ENCODE data around the gene SCD. TPM values are rescaled to one million over a fixed set of nuclear protein-coding genes. Genes with fewer than 3 reads are reported as not detected.

SCD gene
- polyA plus RNA-seq, 1 donor, result 15.7 TPM

DNA sequence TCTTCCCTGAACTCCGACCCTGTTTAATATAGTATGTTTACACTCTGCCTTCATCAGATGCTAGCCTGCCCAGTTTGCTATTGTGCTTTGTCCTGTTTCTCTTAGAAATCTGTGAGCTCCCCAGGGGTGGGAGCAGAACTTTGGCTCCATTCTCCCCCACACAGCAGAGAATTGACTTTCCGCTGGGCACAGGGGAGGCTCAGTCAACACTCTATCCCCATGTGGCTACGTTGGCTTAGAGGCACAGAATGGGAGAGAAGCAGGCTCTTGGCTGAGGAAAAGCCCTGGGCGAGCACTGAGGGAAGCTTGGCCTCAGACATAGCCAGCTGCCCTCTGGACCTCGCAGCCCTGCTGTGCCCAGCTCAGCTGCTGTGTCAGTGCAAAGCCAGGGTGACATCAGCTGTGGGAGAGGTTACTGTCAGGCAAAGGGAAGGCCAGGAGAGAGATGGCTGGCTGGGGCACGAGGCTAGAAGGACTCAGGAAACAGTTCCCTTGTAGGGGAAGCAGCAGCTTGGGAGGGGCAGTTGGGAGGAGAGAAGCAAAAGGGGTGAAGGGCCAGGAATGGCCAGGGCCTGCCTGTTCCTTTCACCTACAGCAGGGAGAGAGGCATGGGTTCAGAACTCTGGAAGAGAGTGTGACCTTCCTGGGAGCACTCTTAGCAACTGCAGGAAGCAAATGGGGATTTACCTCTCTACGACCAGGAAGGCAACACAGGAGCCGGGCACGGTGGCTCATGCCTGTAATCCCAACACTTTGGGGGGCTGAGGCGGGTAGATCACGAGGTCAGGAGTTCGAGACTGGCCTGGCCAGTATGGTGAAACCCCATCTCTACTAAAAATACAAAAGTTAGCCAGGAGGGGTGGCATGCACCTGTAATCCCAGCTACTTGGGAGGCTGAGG, 5.8 kb upstream of the SCD start:
- DNase-seq (ENCODE audit: low read depth), result no peak

- no peak for DNase-seq (ENCODE audit: low read depth)
Observed at GRCh38 chr10:100341953-100342626, 4.9 kb upstream of the SCD start.

DNA sequence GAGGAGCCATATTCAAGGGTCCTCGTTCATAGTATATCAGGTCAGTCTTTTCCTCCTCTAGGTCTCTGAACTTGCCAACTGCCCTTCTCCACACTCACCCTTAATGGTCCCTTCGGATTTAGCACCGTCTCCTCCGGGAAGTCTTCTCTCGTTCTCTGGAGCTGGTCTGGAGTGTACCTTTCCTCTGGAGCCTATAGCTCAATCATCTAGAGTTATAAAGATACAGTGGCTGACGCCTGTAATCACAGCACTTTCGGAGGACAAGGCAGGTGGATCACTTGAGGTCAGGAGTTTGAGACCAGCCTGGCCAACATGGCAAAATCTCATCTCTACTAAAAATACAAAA, 4.4 kb upstream of the SCD start:
- no peak for DNase-seq (ENCODE audit: low read depth)

DNA sequence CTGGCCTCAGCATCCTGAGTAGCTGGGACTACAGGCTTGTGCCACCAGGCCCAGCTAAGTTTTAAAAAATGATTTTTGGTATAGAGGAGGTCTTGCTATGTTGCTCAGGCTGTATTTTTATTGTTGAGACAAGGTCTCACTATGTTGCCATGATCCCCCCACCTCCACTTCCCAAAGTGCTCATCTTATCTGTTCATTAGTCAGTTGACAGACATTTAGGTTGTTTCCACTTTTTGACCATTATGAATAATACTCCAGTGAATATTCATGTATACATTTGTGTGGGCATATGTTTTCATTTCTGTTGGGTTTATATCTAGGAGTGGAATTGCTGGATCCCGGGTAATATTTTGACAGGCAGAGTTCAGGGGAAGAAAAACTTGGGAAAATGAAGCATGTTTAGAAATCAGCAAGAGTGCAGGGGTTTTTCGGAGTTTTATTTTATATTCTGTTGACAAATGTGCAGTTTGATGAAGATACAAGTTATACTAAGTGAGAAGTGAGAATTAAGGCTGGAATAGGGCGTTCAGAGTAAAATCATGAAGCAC, 2.7 kb upstream of the SCD start:
- no peak for DNase-seq (ENCODE audit: low read depth)

DNA sequence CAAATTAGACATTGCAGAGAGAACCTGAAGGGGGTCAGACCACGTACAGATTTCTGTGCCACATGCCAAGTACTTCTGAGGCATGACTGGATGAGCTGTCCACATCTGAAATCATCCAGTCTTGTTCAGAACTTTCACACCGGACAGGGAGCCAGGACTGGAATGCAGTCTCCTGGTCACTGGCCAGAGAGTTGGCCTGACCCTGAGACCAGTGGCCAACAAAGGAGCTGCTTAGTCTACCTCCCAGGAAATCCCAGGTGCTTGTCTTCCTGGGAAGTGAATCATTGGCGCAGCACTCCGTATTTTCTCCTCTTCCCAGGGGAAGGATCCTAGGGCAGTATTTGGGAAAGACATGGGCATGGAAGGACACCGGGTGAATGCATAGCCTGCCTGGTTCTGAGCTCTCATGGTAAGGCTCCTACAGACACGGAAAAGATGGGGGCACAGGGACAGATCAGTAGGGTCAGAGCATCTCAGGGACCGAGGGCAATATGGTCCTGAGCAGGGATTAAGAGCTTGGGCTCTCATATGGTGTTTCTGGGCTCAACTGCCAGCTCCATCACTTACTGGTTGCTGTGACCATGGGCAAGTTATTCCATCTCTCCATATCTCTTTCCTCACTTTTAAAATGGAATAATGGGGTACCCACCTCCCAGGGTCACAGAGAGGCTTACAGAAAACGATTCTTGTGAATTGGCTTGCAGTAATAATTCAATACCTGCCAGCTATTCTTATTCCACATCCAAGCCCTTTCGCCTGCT, 1.3 kb upstream of the SCD start:
- DNase-seq (ENCODE audit: low read depth), result no peak

GRCh38 chr10:100346351-100346764, 675 bp upstream of the SCD start:
- DNase-seq (ENCODE audit: low read depth), result no peak

DNA sequence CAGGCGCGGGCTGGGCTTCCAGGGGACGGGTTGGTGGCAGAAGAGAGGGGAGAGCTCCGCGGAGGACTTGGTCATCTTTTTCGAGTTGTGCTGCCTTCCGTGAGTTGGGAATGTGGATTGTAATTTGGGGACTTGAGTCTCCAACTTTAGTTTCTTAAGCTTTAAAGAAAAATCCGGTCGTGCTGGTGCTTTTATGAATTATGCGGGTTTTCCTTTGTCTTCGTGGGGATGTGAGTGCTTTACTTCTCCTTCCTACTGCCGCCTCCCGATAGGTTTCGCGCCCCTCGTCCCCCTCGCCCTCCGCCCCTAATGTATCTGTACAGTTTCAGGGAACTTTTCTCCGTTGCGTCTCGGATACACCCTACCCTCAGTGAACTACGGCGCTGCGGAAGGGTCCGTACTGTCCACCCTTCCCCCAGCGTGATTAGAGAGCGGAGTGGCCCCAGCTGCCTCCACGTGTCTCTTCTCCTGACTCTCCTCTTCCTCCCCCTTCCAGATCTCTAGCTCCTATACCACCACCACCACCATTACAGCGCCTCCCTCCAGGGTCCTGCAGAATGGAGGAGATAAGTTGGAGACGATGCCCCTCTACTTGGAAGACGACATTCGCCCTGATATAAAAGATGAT, 649 bp downstream of the SCD start:
- no peak for DNase-seq (ENCODE audit: low read depth)

- no peak for DNase-seq (ENCODE audit: low read depth)
Observed at GRCh38 chr10:100348389-100348927, 1.4 kb downstream of the SCD start.

GRCh38 chr10:100349087-100349486, 2.1 kb downstream of the SCD start:
- no peak for DNase-seq (ENCODE audit: low read depth)

DNA sequence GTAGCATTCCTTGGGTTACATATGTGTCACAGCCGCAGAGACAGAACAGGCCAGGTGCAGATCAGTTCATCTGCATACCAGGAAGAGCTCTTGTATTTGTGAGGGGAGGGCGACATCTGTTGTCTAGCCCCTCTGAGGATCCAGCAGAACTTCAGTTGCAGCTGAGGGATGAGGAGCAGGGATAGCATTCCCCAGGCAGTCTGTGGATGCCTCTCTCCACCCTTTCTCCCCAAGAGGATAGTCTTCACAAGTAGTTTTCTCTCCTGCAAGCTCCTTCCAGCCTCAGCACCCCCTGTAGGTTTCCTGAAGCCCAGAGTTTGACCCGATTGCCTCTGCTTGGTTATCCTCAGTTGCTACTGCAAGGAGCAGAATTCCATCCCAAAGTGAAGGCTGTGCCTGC, 2.6 kb downstream of the SCD start:
- DNase-seq (ENCODE audit: low read depth), result no peak

DNA sequence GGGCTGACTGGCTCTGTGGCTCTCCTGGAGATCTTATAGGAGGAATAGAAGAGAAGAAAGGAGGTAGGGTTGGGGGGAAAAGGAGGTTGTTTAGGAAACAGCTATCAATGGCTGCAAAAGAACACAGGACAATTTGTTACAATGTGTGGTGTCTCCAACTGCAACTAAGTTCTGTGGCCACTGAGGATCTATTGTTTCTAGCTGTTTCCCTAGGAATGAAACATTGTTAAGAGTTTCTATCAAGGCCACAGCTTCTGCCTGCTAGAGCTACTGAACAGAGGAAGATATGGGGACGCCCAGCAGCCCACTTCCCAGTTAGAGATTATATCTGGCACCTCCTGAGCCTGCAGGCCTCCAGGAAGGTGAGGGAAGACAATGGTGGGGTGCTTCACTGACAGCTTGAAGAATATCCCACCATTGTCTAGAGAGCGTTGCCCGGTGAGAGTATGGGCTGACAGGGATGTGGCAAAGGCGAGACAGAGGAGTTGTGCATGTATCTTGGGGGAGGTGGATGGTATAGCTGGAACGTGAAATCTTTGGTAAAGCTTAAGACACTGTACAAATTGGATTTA, 4.0 kb downstream of the SCD start:
- no peak for DNase-seq (ENCODE audit: low read depth)

GRCh38 chr10:100353770-100354485, 6.9 kb downstream of the SCD start:
- no peak for DNase-seq (ENCODE audit: low read depth)

GRCh38 chr10:100355086-100355485, 8.1 kb downstream of the SCD start:
- DNase-seq (ENCODE audit: low read depth), result no peak

DNA sequence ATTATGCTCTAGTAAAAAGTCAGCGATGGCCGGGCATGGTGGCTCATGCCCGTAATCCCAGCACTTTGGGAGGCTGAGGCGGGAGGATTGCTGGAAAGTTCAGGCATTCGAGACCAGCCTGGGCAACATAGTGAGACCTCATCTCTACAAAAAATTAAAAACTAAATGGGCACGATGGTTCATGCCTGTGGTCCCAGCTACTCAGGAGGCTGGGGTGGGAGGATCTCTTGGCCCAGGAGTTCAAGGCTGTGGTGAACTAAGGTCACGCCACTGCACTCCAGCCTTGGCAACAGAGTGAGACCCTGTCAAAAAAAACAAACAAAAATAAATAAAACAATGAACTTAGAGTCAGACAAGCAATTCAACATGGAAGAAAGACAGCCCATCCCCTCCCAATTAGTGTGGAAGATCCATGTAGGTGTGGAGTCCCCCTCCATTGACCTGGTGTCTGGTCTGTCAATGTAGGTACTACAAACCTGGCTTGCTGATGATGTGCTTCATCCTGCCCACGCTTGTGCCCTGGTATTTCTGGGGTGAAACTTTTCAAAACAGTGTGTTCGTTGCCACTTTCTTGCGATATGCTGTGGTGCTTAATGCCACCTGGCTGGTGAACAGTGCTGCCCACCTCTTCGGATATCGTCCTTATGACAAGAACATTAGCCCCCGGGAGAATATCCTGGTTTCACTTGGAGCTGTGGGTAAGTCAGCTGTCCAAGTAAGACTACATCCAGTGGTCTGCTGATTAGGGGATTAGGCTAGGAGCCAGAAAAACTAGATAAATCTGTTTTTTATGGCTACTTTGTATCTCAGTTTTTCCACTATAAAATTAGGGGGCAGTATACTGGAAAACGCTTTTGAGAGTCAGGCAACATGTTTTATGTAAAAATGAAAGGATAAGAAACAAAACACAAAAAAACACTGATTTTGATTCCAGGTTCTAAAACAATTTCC, 9.3 kb downstream of the SCD start:
- no peak for DNase-seq (ENCODE audit: low read depth)

DNA sequence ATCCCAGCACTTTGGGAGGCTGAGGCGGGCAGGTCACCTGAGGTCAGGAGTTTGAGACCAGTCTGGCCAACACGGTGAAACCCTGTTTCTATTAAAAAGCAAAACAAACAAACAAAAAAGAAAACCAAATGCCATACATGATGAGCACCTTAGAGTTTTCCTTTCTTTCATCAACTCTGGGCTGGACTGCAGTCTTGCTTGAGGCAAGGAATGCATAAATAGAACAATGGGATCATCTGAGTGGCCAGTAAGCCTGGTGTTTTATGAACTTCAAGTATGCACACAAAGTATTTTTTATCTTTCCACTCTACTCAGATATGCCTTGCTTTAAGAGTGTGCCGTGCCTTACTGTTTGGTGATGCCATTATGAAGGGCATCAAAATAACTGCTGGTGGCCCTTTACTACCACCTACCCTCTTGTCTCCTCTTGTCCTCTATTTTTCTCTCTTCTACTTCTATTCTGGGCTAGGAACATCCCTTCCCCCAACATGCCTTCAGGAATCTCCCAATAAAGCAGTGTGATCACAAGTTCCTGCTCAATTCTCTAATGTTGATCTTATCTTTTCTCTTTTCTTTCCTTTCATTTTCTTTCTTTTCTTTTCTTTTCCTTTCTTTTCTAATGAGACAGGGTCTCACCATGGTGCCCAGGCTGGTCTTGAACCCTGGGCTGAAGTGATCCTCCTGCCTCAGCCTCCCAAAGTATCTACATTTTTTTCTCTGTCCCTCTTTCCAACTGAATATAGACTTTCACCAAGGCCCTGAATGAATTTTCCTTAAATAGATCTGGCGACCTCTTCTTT, 10.2 kb downstream of the SCD start:
- no peak for DNase-seq (ENCODE audit: low read depth)

- DNase-seq (ENCODE audit: low read depth), result no peak
Observed at GRCh38 chr10:100359030-100359432, 12.0 kb downstream of the SCD start.

- DNase-seq (ENCODE audit: low read depth), result no peak
Observed at GRCh38 chr10:100359529-100360150, 12.6 kb downstream of the SCD start.

GRCh38 chr10:100360234-100360633, 13.2 kb downstream of the SCD start:
- DNase-seq (ENCODE audit: low read depth), result no peak

Data from forelimb muscle (tissue), 1 donor.